NCI-H1436 treated with DMSO at 0.1 percent for 48 hours (cell line): ENCODE data around the gene TRPM2.
"Not testable (repeated sequence)": the region's sequence is repeated elsewhere in the genome, so short reads cannot be mapped to it uniquely, and the experiment has no call there.

ENCODE experiments used
- DNase-seq: peaks from one replicate; lab custom pipeline; 2025; lab: John Stamatoyannopoulos, UW

Gene TRPM2

GRCh38 chr21:44375281-44375651 lies 21.8 kb downstream of the TRPM2 start:
- DNase-seq, result no peak

- no peak for DNase-seq
Observed at GRCh38 chr21:44375761-44376241, 22.4 kb downstream of the TRPM2 start.

DNA sequence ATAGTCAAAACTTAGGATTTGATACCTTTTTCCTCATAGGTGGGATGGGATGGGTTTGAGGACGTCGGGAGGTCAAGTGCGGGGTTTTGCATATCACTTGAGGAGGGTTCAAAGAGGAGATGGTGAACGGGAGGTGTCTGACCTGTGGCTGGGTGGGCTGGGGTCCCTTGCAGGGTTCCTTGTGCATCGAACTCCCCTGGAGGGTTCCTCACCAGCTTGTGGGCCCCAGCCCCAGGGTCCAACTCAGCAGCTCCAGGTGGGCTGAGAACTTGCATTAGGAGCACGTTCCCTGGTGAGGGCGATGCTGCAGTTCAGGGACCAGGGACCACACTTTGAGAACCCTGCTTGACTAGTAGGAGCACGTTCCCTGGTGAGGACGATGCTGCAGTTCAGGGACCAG lies 23.2 kb downstream of the TRPM2 start:
- DNase-seq, result no peak

DNA sequence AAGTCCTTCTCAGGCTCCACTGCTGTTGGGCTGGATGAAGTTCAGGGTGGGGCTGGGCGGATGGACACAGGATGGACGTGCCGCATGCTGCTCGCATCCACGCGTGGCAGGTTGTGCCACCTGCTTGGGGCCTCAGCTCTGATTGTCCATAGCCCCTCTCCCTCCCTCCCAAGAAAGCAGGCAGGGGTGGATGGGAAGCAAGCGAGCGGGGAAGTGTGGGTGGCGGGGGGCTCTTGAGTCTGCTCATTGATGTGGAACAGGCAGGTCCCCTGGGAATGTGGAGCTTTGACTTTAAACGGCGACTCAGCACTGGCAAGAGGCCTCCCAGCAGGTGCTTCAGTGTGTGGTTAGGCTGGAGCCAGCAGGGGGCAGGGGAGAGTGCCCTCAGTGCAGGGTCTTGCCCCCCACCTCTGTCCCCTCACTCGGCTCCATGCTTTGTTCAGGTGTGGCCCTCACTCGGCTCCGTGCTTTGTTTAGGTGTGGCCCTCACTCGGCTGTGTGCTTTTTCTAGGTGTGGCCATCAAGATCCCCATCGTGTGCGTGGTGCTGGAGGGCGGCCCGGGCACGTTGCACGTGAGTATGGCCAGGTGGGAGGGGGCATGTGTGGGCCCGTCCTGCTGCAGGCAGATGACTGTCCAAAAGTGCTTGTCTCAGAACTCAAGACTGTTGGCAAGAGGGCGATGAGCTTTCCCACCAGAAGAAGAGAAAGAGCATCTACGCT lies 23.9 kb downstream of the TRPM2 start:
- peak; percentile 45 for DNase-seq

- no peak for DNase-seq
Observed at GRCh38 chr21:44377922-44378645, 24.7 kb downstream of the TRPM2 start.

- no peak for DNase-seq
Observed at GRCh38 chr21:44378646-44379514, 25.5 kb downstream of the TRPM2 start.

- DNase-seq, result no peak
Observed at GRCh38 chr21:44379515-44379848, 26.1 kb downstream of the TRPM2 start.

GRCh38 chr21:44379991-44380865 lies 26.8 kb downstream of the TRPM2 start:
- no peak for DNase-seq

DNA sequence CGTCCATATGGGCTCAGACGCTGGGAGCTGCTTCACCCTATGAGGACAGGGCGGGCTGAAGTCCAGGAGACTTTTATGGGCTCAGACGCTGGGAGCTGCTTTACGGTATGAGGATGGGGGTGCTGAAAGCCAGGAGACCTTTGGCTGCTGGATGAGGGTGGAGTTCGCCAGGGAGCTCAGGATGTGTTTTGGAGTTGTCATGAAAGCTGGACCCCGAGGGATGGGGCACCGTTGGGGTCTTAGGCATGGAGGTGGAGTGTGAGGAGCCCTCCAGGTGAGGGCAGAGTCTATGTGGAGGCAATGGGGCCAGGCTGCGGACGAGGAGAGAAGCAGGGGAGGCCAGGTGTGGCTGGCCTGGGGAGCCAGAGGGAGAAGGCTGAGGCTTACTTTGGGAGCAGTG lies 27.5 kb downstream of the TRPM2 start:
- no peak for DNase-seq

- no peak for DNase-seq
Observed at GRCh38 chr21:44381874-44382273, 28.5 kb downstream of the TRPM2 start.

DNA sequence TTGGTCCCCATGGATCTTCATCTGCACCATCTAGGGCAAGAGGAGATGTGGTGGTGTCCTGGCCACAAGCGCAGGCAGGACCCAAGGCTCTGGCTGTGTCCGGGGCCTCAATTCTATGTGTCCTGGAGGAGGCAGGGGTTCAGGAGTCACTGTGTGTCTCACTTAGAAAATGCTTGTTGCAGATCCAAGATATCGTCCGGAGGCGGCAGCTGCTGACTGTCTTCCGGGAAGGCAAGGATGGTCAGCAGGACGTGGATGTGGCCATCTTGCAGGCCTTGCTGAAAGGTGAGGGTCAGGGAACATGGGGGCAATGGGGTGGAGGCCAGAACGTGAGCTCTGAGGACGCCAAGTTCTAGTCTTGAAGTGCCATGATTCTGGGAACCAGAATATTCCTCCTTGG lies 29.1 kb downstream of the TRPM2 start:
- DNase-seq, result no peak

- no peak for DNase-seq
Observed at GRCh38 chr21:44383216-44383615, 29.8 kb downstream of the TRPM2 start.

- DNase-seq, result no peak
Observed at GRCh38 chr21:44384968-44385367, 31.5 kb downstream of the TRPM2 start.

- DNase-seq, result no peak
Observed at GRCh38 chr21:44389335-44389734, 35.9 kb downstream of the TRPM2 start.

DNA sequence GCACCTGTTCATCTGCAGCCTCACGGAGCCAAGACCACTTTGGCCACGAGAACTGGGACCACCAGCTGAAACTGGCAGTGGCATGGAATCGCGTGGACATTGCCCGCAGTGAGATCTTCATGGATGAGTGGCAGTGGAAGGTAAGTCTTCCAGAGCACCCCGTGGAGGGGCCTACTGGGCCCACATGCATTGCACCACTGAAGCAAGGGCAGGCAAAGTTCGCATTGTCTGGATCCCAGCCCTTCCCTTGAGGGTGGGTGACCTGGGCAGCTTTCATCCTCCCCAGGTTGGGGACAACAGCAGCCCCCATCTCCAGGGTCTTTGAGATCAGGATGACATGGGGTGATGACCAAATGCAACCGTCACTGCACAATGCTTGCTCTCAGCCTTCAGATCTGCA lies 37.5 kb downstream of the TRPM2 start:
- no peak for DNase-seq

DNA sequence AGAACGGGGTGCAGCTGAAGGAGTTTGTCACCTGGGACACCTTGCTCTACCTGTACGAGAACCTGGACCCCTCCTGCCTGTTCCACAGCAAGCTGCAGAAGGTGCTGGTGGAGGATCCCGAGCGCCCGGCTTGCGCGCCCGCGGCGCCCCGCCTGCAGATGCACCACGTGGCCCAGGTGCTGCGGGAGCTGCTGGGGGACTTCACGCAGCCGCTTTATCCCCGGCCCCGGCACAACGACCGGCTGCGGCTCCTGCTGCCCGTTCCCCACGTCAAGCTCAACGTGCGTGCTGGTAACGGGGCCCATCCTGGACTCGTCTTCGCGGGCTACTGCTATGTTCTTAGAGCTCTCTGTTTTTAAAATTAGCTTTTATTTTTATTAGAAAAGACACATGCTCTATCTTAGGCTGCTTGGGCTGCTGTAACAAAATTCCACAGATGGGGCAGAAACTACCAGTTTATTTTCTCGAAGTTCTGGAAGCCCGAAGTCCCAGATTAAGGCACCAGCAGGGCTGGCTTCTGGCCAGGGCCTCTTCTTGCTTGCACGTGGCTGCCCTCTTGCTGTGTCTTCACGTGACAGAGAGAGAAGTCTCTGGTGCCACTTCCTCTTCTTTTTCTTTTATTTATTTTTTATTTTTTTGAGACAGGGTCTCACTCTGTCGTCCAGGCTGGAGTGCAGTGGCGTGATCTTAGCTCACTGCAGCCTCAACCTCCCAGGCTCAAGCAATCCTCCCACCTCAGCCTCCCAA lies 38.1 kb downstream of the TRPM2 start:
- DNase-seq, result no peak

GRCh38 chr21:44392185-44392584 lies 38.8 kb downstream of the TRPM2 start:
- DNase-seq, result no peak

- no peak for DNase-seq
Observed at GRCh38 chr21:44392916-44393315, 39.5 kb downstream of the TRPM2 start.

DNA sequence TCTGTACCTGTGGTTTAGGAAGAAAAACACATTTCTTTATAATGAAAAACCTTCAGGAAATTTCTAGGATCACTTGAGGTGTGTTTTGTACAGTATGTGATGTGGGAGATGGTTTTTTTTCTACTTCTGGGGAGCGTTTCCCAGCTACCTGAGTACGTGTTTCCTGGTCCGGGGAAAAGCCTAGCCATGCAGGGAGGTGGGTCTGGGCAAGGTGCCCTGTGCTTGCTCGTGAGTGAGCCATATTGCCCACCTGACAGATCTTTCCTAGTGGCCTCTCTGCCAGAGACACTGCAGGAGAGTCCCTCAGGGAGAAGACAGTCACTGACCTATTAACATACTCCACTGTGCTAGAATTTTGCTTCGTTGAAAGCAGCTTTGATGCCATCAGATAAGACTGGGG lies 41.3 kb downstream of the TRPM2 start:
- no peak for DNase-seq

DNA sequence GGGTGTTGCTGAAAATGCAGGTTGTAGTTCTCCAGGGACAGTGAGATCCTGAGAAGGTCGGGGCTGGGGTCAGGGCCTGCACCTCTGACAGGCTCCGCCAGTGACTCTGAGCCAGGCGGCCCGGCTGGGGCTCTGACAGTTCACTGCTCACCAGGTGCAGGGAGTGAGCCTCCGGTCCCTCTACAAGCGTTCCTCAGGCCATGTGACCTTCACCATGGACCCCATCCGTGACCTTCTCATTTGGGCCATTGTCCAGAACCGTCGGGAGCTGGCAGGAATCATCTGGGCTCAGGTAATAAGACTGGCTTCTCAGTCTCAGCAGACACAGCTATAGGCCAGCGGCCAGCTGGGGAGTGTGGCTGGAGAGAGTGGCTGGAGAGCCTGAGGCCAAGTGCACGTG lies 41.8 kb downstream of the TRPM2 start:
- no peak for DNase-seq

- DNase-seq, result not testable (repeated sequence)
Observed at GRCh38 chr21:44396803-44397202, 43.4 kb downstream of the TRPM2 start.
